IPS-18a (cell line): ENCODE data around the gene ATF4.

Experiments used
- H3K27ac ChIP-seq: one replicate; pipeline ENCODE4 v1.5.1; 2013; ENCODE audit warnings: low read length
- H3K27me3 ChIP-seq: one replicate; pipeline ENCODE4 v1.6.1; 2013; ENCODE audit warnings: mild to moderate bottlenecking, low read length; ENCODE audit not compliant: control insufficient read depth, insufficient read depth
- H3K36me3 ChIP-seq: one replicate; pipeline ENCODE4 v1.6.1; 2013; ENCODE audit warnings: low read depth, low read length; ENCODE audit not compliant: control insufficient read depth
- H3K4me1 ChIP-seq: one replicate; pipeline ENCODE4 v1.6.1; 2013; ENCODE audit warnings: low read depth, low read length; ENCODE audit not compliant: control insufficient read depth
- H3K4me3 ChIP-seq: one replicate; pipeline ENCODE4 v1.5.1; 2013; ENCODE audit warnings: low read length
- H3K9ac ChIP-seq: one replicate; pipeline ENCODE4 v1.6.1; 2013; ENCODE audit warnings: mild to moderate bottlenecking, low read length, moderate library complexity
- H3K9me3 ChIP-seq: one replicate; pipeline ENCODE4 v1.6.1; 2013; ENCODE audit warnings: low read depth, low read length; ENCODE audit not compliant: control insufficient read depth

Gene ATF4

DNA sequence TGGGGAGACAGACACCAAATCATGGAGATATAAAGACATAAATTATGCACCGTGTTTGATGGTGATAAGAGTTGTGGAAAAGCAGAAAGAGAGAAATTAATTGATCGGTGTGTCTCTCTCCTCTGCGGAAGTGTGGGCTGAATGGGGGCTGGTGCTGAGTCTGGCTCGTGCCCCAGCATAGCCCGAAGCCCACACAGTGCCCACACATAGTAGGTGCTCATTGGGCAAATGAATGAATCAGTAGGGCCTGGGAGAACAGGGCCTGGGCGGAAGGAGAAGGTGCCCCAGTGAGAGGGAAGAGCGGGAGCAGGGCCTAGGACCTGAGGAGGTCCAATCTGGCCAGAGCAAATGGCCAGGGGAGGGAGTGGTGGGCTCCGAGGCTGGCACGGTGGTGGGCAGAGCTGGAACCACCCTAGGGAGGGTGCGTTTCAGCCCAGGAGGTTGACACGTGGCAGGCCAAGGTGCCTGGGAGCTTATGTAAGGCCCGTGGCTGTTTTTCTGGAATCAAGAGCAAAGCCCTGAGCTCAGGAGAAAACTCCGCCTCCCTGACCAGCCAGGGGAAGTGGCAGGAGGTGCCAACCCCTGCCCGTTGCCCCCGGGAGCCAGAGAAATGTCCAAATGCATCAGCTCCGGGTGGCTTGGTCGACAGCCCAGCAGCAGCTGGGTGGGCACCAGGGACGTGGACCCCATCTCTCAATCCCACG, 48.1 kb downstream of the ATF4 start:
- no peaks in the 10 kb centered on the region for H3K27me3 ChIP-seq
- no peaks in the 10 kb centered on the region for H3K36me3 ChIP-seq
- H3K9me3 ChIP-seq: no peaks in the 10 kb centered on the region
- H3K4me3 ChIP-seq: no peak overlapping the region
- no peak overlapping the region for H3K27ac ChIP-seq
- no peak overlapping the region for H3K9ac ChIP-seq
- no peaks in the 10 kb centered on the region for H3K4me1 ChIP-seq

DNA sequence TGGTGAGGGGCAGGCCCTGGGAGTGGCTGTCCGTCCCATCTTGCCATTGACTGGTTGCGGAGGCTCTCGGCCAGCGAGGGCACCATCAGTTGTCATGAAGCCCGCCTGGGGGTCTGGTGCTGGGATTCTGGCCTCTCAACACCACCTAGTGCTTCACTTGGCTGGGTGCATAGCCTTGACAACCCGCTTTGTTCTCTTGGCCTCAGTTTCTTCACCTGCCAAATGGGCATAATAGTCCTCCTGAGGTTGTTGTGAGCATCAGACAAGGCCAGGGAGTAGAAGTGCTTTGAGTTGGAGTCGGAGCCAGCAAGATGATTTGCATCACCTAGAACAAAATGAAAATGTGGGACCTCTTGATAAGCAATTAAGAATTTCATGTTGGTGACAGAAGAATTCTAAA, 48.7 kb downstream of the ATF4 start:
- Histone ChIP-seq H3K27ac (no peak overlapping the region), H3K4me1 (no peaks in the 10 kb centered on the region), H3K9me3 (no peaks in the 10 kb centered on the region), H3K36me3 (no peaks in the 10 kb centered on the region), H3K4me3 (no peak overlapping the region), H3K27me3 (no peaks in the 10 kb centered on the region), H3K9ac (no peak overlapping the region)

DNA sequence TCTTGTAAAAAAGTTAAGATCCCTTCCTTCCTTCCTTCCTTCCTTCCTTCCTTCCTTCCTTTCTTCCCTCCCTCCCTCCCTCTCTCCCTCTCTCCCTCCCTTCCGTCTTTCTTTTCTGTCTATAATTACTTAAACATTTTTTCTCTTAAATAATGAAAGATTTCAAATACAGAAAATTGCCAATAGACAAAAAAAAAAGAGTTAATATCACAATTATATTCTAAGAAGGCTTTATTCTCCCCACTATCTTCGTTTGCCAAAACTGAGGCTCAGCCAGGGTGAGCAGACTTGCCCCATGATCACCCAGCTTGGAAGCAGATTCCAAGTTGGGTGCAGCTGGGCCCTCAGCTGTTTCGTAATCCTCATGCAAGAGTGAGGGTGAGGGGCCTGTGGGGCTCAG, 49.9 kb downstream of the ATF4 start:
- H3K36me3 ChIP-seq: no peaks in the 10 kb centered on the region

DNA sequence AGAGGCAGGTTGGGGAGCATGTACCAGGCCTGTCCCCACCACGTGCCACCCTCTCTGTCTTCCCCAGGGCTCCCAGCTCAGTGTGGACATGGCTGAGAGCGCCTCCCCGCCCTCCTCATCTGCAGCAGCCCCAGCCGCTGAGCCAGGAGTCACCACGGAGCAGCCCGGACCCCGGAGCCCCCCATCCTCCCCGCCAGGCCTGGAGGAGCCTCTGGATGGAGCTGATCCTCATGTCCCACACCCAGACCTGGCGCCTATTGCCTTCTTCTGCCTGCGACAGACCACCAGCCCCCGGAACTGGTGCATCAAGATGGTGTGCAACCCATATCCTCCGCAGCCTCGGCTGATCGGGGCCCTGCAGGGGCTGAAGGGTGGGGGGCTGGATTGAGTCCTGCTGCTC, 50.3 kb downstream of the ATF4 start, which contains the start of gene CACNA1I:
Gene CACNA1I (plus strand): TSS at position 89 of the 400 bp plus-strand sequence. CDS start 0 bp downstream, at position 89.
- H3K27ac ChIP-seq: no peak within 1 kb of the TSS
- no peaks in the 10 kb centered on the region for H3K9me3 ChIP-seq
- H3K9ac ChIP-seq: no peak within 1 kb of the TSS
- no peaks in the 10 kb centered on the region for H3K27me3 ChIP-seq
- H3K36me3 ChIP-seq: no peaks in the 10 kb centered on the region
- no peaks in the 10 kb centered on the region for H3K4me1 ChIP-seq
- H3K4me3 ChIP-seq: no peak within 1 kb of the TSS

More for the DNA sequence above, 49.9 kb downstream of the ATF4 start:
- no peaks in the 10 kb centered on the region for H3K27me3 ChIP-seq
- no peak overlapping the region for H3K9ac ChIP-seq
- no peaks in the 10 kb centered on the region for H3K9me3 ChIP-seq
- H3K4me1 ChIP-seq: no peaks in the 10 kb centered on the region
- H3K27ac ChIP-seq: no peak overlapping the region
- H3K4me3 ChIP-seq: no peak overlapping the region

DNA sequence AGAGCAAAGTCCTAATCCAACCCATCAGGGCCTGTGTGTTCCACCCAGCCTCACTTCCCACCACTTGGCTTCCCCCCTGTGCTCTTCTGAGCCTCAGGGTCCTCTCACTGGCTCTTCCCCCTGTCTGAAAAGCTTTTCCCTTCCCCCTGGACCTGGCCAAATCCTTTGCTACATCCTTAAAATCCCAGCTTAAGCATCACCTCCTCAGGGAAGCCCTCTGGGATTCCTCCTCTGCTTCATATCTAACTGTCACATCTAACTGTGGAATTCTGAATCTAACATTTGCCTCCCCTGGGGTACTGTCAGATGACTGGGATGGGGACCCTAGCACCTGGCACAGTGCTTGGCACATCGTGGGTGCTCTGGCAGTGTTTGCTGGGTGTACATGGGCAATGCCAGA, 51.2 kb downstream of the ATF4 start:
- no peaks in the 10 kb centered on the region for H3K4me1 ChIP-seq
- H3K27me3 ChIP-seq: no peaks in the 10 kb centered on the region
- no peaks in the 10 kb centered on the region for H3K36me3 ChIP-seq
- no peaks in the 10 kb centered on the region for H3K9me3 ChIP-seq
- no peak overlapping the region for H3K9ac ChIP-seq
- H3K4me3 ChIP-seq: no peak overlapping the region
- no peak overlapping the region for H3K27ac ChIP-seq
